ENCODE results near the gene NXF2. TPM values are rescaled to one million over a fixed set of nuclear protein-coding genes. Genes with fewer than 3 reads are reported as not detected.
"Not testable (repeated sequence)": the region's sequence is repeated elsewhere in the genome, so short reads cannot be mapped to it uniquely, and the experiment has no call there.

The NXF2 gene
- total RNA-seq: not detected

DNA sequence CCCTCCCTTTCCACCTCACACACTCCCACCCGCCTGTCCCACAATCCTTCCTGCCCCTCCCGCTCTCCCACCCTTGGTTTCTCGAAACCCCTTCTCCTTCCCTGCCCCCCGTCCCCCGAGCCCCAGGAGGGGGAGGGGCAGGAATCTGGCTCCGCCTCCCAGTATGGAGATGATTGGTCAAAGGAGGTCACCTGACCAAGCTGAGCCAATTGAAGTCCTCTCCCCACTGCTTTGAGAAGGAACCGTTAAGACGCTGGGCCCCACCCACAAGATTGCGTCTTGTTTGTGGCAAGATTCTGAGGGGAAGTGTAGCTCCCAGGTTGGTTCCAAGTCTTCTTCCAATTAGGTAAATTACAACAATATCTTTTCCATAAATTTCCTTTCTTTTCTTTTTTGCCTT is at the start of gene NXF2:
Gene NXF2 (plus strand): TSS at position 275 of the 400 bp plus-strand sequence. CDS start 59,912 bp downstream, outside the sequence.
- not testable (repeated sequence) for DNase-seq (ENCODE audit: low spot score in 2 of 2); H3K9me3 ChIP-seq; H3K27ac ChIP-seq; H3K36me3 ChIP-seq; H3K4me3 ChIP-seq; H3K4me1 ChIP-seq; H3K27me3 ChIP-seq
- WGBS, 2 donors: no CpG with 5 or more reads among the region's 9 CpGs

DNA sequence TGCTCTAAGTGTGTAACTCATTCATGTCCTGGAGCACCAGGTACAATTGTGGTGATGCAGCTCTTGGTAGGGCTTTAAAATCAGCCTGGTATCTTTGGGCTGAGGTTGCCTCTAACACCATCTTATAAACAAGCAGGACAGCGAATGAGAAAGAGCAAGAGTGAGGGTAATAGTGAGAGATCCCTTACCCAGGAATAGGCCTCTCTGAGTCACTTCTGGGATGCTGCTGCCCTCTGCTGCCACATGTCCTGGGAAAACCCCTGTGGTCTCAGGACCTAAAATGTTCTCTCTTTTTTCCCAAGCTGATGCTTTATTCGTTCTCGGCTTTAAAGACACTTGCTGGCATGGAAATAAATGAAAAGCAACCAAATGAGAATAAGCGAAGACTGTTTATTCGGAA is 39.0 kb upstream of the NXF2 start:
- DNase-seq (ENCODE audit: low spot score in 2 of 2); H3K9me3 ChIP-seq; H3K4me3 ChIP-seq; H3K27ac ChIP-seq; H3K27me3 ChIP-seq; H3K36me3 ChIP-seq; H3K4me1 ChIP-seq: not testable (repeated sequence)
- WGBS, 2 donors: no CpG with 5 or more reads among the region's 5 CpGs

DNA sequence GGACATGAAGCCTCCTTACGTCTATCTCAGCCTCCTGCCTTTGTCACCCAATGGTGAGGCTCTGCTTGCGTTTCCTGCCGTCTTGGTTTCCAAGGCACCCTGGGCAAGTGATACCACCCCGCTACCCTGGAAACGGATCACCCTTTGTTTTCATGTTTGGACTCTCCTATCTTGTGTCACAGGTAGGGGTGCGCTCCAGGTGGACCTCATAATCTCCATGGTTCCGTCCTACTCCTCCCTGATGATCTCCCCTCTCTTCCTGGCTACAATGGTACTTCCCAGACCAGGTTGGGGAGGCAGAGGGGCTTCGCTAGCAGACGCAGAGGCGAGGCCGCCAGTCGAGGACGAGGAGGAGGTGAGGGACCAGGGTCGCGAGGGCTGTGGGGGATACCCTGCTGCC is 32.0 kb upstream of the NXF2 start, which contains the start of gene TCP11X1:
Gene TCP11X1 (plus strand): TSS at position 316 of the 400 bp plus-strand sequence.
- not testable (repeated sequence) for H3K36me3 ChIP-seq; H3K4me1 ChIP-seq; H3K27ac ChIP-seq; H3K9me3 ChIP-seq; DNase-seq (ENCODE audit: low spot score in 2 of 2); H3K4me3 ChIP-seq; H3K27me3 ChIP-seq
- WGBS, 2 donors: no CpG with 5 or more reads among the region's 15 CpGs

GRCh38 chrX:102216497-102216896 is 30.5 kb upstream of the NXF2 start:
- WGBS, 2 donors: no CpG with 5 or more reads among the region's 3 CpGs

GRCh38 chrX:102235678-102236077 is 11.3 kb upstream of the NXF2 start:
- not testable (repeated sequence) for H3K4me1 ChIP-seq; H3K27me3 ChIP-seq; H3K9me3 ChIP-seq; H3K4me3 ChIP-seq; DNase-seq (ENCODE audit: low spot score in 2 of 2); H3K36me3 ChIP-seq; H3K27ac ChIP-seq
- no CpG with 5 or more reads among the region's 7 CpGs for WGBS, 2 donors

More at GRCh38 chrX:102216497-102216896, 30.5 kb upstream of the NXF2 start:
- not testable (repeated sequence) for H3K27ac ChIP-seq; H3K27me3 ChIP-seq; H3K9me3 ChIP-seq; H3K4me3 ChIP-seq; H3K36me3 ChIP-seq; H3K4me1 ChIP-seq; DNase-seq (ENCODE audit: low spot score in 2 of 2)

DNA sequence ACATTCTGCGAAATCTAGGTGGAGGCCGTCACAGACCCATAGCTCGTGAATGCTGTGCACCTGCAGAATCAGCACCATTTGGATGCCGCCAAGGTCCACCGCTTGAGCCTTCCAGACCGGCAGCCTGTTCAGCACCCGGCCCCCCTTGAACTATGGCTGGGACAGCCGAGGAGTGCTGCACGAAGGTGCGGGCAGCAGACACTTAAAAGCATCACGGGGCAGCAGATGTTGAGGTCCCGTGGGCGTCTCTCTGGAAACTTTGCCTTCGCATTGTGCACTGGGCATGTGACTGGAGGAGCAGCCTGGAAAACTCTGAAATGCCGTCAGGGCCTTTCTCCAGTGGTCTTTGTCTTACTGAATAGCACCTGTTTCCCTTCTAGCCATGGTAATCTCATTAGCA is 6.7 kb upstream of the NXF2 start:
- not testable (repeated sequence) for H3K9me3 ChIP-seq; DNase-seq (ENCODE audit: low spot score in 2 of 2); H3K4me1 ChIP-seq; H3K27ac ChIP-seq; H3K36me3 ChIP-seq; H3K27me3 ChIP-seq; H3K4me3 ChIP-seq
- WGBS, 2 donors: 87% methylated on average over 8 of the region's 15 CpGs; no CpG with 5 or more reads in 1 of the 2 donors

DNA sequence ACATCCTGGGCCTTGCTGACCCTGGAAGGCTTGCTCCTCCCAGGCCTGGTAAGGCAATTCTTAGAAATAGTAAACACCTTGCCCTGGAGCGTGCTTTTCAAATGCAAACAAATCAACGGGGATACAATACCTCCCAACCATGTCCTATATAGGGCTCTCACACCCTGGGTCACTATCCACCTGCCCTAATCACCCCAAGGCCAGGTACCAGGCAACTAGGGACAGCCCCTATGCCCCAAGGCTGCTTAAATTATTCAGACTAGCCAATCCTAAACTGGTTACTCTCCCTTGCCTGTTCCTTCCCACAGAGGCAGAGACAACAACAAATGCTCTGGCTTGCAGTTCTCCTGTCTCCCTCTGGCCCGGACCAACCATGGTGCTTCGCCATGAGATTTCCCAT is 25.3 kb downstream of the NXF2 start:
- no CpG with 5 or more reads among the region's 4 CpGs for WGBS, 2 donors
- DNase-seq (ENCODE audit: low spot score in 2 of 2); H3K9me3 ChIP-seq; H3K4me3 ChIP-seq; H3K27ac ChIP-seq; H3K36me3 ChIP-seq; H3K27me3 ChIP-seq; H3K4me1 ChIP-seq: not testable (repeated sequence)

- Histone ChIP-seq H3K27ac (no peak overlapping the region), H3K27me3 (peaks cover 0 to 8% of the 10 kb centered on the region in 2 donors), H3K9me3 (no peaks in the 10 kb centered on the region), H3K36me3 (no peaks in the 10 kb centered on the region), H3K4me3 (no peak overlapping the region), H3K4me1 (no peaks in the 10 kb centered on the region)
- DNase-seq (ENCODE audit: low spot score in 2 of 2): no peak
- TF ChIP-seq POLR2A (IDR thresholded peaks at IDR 0.05) (no peak), CTCF (IDR thresholded peaks at IDR 0.05) (no peak), EP300 (IDR thresholded peaks at IDR 0.05) (no peak)
- WGBS, 2 donors: 58 to 77% methylated on average over 2 to 3 of the region's 4 CpGs
Measured at GRCh38 chrX:102338162-102338561, 91.2 kb downstream of the NXF2 start.

Measured in tibial nerve (tissue), 4 donors.